A549 (cell line): ENCODE results near the gene NUDT9.

Source experiments
- CTCF ChIP-seq: fragments of >200 bp; sonication (Bioruptor Twin); formaldehyde crosslinking; IDR thresholded peaks from 3 replicates; pipeline ENCODE4 v1.5.1; 2016
- ELK1 ChIP-seq: fragments of 150-350 bp; IDR thresholded peaks from 2 replicates; pipeline ENCODE4 v1.6.1; 2014; ENCODE audit warnings: low read depth, mild to moderate bottlenecking, low read length

GRCh38 chr4:87428979-87429378 is 6.6 kb downstream of the NUDT9 start:
- no peak for TF ChIP-seq CTCF
- TF ChIP-seq ELK1 = no peak
